Measurements from ENCODE around the gene ADAMTS12.

GRCh38 chr5:33501260-33501659 lies 390.5 kb downstream of the ADAMTS12 start:
- TF ChIP-seq, protein P1, sequence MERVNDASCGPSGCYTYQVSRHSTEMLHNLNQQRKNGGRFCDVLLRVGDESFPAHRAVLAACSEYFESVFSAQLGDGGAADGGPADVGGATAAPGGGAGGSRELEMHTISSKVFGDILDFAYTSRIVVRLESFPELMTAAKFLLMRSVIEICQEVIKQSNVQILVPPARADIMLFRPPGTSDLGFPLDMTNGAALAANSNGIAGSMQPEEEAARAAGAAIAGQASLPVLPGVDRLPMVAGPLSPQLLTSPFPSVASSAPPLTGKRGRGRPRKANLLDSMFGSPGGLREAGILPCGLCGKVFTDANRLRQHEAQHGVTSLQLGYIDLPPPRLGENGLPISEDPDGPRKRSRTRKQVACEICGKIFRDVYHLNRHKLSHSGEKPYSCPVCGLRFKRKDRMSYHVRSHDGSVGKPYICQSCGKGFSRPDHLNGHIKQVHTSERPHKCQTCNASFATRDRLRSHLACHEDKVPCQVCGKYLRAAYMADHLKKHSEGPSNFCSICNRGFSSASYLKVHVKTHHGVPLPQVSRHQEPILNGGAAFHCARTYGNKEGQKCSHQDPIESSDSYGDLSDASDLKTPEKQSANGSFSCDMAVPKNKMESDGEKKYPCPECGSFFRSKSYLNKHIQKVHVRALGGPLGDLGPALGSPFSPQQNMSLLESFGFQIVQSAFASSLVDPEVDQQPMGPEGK (CRISPR knock-in tag; IDR thresholded peaks at IDR 0.05; ENCODE audit: borderline replicate concordance) = no peak
- TF ChIP-seq POU6F1 (CRISPR knock-in tag; IDR thresholded peaks at IDR 0.05; ENCODE audit: borderline replicate concordance, low read depth) (no peak), CREB5 (CRISPR knock-in tag; IDR thresholded peaks at IDR 0.05; ENCODE audit: low read depth) (no peak)

Data from SK-N-SH treated with all-trans-retinoic acid at 6 μM for 48 hours (cell line).